Adrenal gland (tissue), 5 donors: ENCODE measurements around the gene SFXN5.

Experiments used
- CTCF ChIP-seq, 6 experiments: fragments of 450-650 bp in 4 of 6; fragments of 200-600 bp in 2 of 6; sonication (generic) in 1 of 6; IDR thresholded peaks; 1 replicate in 5 of 6; 2 replicates in 1 of 6; pipeline versions ENCODE4 v1.5.1 to v1.8.0; 2016 to 2021; ENCODE audit warnings: antibody characterized with exemption in 6 of 6, mild to moderate bottlenecking in 2 of 6, moderate library complexity in 1 of 6
- POLR2A ChIP-seq, 2 donors: fragments of 450-650 bp; IDR thresholded peaks; one replicate each; pipeline ENCODE4 v1.6.1; 2017; ENCODE audit warnings: antibody characterized with exemption in 2 of 2, mild to moderate bottlenecking in 2 of 2, moderate library complexity in 1 of 2
- donor health status: DM: no; HTN: no; CAD: no.

GRCh38 chr2:72919414-72920317, 151.8 kb downstream of the SFXN5 start:
- TF ChIP-seq CTCF (IDR thresholded peaks at IDR 0.05) (no peak), POLR2A (IDR thresholded peaks at IDR 0.05) (no peak)
